ENCODE measurements around the gene NDUFA5. TPM values are rescaled to one million over a fixed set of nuclear protein-coding genes. Genes with fewer than 3 reads are reported as not detected.

NDUFA5 gene
- total RNA-seq, 2 donors from 2014 or later: 48.6 to 52.3 TPM

- Mint-ChIP-seq H3K4me3 (no peak overlapping the region), H3K27ac (no peak overlapping the region), H3K4me1 (no peaks in the 10 kb centered on the region), H3K27me3 (ENCODE audit: insufficient read depth) (no peaks in the 10 kb centered on the region), H3K9me3 (no peaks in the 10 kb centered on the region), H3K36me3 (ENCODE audit: low read depth) (no peaks in the 10 kb centered on the region)
- no peak overlapping the region for H3K4me3 ChIP-seq (ENCODE audit: low read length)
- H3K9ac ChIP-seq (ENCODE audit: extremely low read depth, low read length, poor library complexity, severe bottlenecking): no peak overlapping the region
- DNase-seq: no peak
- H3K4me1 ChIP-seq (ENCODE audit: control insufficient read depth, insufficient read depth, low read length): no peaks in the 10 kb centered on the region
- no peaks in the 10 kb centered on the region for H3K9me3 ChIP-seq (ENCODE audit: control insufficient read depth, low read length)
- peak; percentile 91 for TF ChIP-seq CTCF (conservative IDR thresholded peaks at IDR 0.05)
- no peaks in the 10 kb centered on the region for H3K27me3 ChIP-seq (ENCODE audit: control insufficient read depth, insufficient read depth, low read length, poor library complexity, severe bottlenecking)
- WGBS, 2 experiments (ENCODE audit: insufficient coverage in 1 of 2, insufficient read length in 1 of 2): 67% methylated on average over 1 of the region's 3 CpGs; no CpG with 5 or more reads in 1 of the 2 experiments
- H3K36me3 ChIP-seq (ENCODE audit: control insufficient read depth, insufficient read depth, low read length): no peaks in the 10 kb centered on the region
- no peak overlapping the region for H3K27ac ChIP-seq (ENCODE audit: low read depth, low read length)
Observed at GRCh38 chr7:123494193-123494796, 63.3 kb downstream of the NDUFA5 start.

- Mint-ChIP-seq H3K27me3 (ENCODE audit: insufficient read depth) (no peaks in the 10 kb centered on the region), H3K4me1 (no peaks in the 10 kb centered on the region), H3K27ac (no peak overlapping the region), H3K36me3 (ENCODE audit: low read depth) (no peaks in the 10 kb centered on the region), H3K9me3 (no peaks in the 10 kb centered on the region), H3K4me3 (no peak overlapping the region)
- no peak overlapping the region for H3K9ac ChIP-seq (ENCODE audit: extremely low read depth, low read length, poor library complexity, severe bottlenecking)
- H3K27me3 ChIP-seq (ENCODE audit: control insufficient read depth, insufficient read depth, low read length, poor library complexity, severe bottlenecking): no peaks in the 10 kb centered on the region
- TF ChIP-seq CTCF (conservative IDR thresholded peaks at IDR 0.05): peak; percentile 61
- 97 to 100% methylated on average over 1 to 3 of the region's 3 CpGs for WGBS, 2 experiments (ENCODE audit: insufficient coverage in 1 of 2, insufficient read length in 1 of 2)
- H3K27ac ChIP-seq (ENCODE audit: low read depth, low read length): no peak overlapping the region
- no peaks in the 10 kb centered on the region for H3K9me3 ChIP-seq (ENCODE audit: control insufficient read depth, low read length)
- H3K4me1 ChIP-seq (ENCODE audit: control insufficient read depth, insufficient read depth, low read length): no peaks in the 10 kb centered on the region
- no peak overlapping the region for H3K4me3 ChIP-seq (ENCODE audit: low read length)
- DNase-seq: no peak
- no peaks in the 10 kb centered on the region for H3K36me3 ChIP-seq (ENCODE audit: control insufficient read depth, insufficient read depth, low read length)
Observed at GRCh38 chr7:123492485-123492884, 65.1 kb downstream of the NDUFA5 start.

Other genes starting within 250 kb of the NDUFA5 start
- gene IQUB, start 23.2 kb downstream of the NDUFA5 start, total RNA-seq: 1 to 10 TPM in 1 of 2 donors, under 1 TPM in 1; 0.88 to 2.1 TPM
- gene ASB15, start 44.0 kb upstream of the NDUFA5 start, total RNA-seq: not detected
- not detected for gene LMOD2, start 98.0 kb upstream of the NDUFA5 start, total RNA-seq
- gene WASL, start 191.2 kb upstream of the NDUFA5 start, total RNA-seq: 10 to 100 TPM; 35.1 to 36.7 TPM